Activated gamma-delta T cell treated with Interleukin-2 at 50 U/mL for 16 hours (primary cell): Measurements from ENCODE around the gene BRINP2.

Source experiments
- DNase-seq: peaks from one replicate; pipeline ENCODE4 v3.0.0-alpha.2; 2020

The BRINP2 gene

GRCh38 chr1:177171536-177172123 is 872 bp downstream of the BRINP2 start:
- no peak for DNase-seq

GRCh38 chr1:177172272-177172671 is 1.5 kb downstream of the BRINP2 start:
- no peak for DNase-seq

GRCh38 chr1:177172866-177173265 is 2.1 kb downstream of the BRINP2 start:
- DNase-seq: no peak

- no peak for DNase-seq
Measured at GRCh38 chr1:177173976-177174375, 3.2 kb downstream of the BRINP2 start.

- DNase-seq: no peak
Measured at GRCh38 chr1:177174921-177175634, 4.3 kb downstream of the BRINP2 start.

- DNase-seq: no peak
Measured at GRCh38 chr1:177181280-177181630, 10.5 kb downstream of the BRINP2 start.

GRCh38 chr1:177181631-177182291 is 11.0 kb downstream of the BRINP2 start:
- DNase-seq: no peak

GRCh38 chr1:177183836-177184235 is 13.1 kb downstream of the BRINP2 start:
- no peak for DNase-seq

- DNase-seq: no peak
Measured at GRCh38 chr1:177185209-177185608, 14.5 kb downstream of the BRINP2 start.

GRCh38 chr1:177186639-177187038 is 15.9 kb downstream of the BRINP2 start:
- DNase-seq: no peak

- no peak for DNase-seq
Measured at GRCh38 chr1:177190308-177190970, 19.7 kb downstream of the BRINP2 start.

- DNase-seq: no peak
Measured at GRCh38 chr1:177198243-177198642, 27.5 kb downstream of the BRINP2 start.

- DNase-seq: no peak
Measured at GRCh38 chr1:177200290-177200689, 29.5 kb downstream of the BRINP2 start.

- no peak for DNase-seq
Measured at GRCh38 chr1:177206831-177207355, 36.1 kb downstream of the BRINP2 start.

- no peak for DNase-seq
Measured at GRCh38 chr1:177208920-177209319, 38.2 kb downstream of the BRINP2 start.

- DNase-seq: no peak
Measured at GRCh38 chr1:177209357-177209756, 38.6 kb downstream of the BRINP2 start.

GRCh38 chr1:177210071-177210470 is 39.3 kb downstream of the BRINP2 start:
- no peak for DNase-seq

GRCh38 chr1:177211231-177211630 is 40.5 kb downstream of the BRINP2 start:
- no peak for DNase-seq

GRCh38 chr1:177216587-177217202 is 45.9 kb downstream of the BRINP2 start:
- no peak for DNase-seq

GRCh38 chr1:177219554-177220458 is 49.0 kb downstream of the BRINP2 start:
- DNase-seq: no peak

- no peak for DNase-seq
Measured at GRCh38 chr1:177223359-177223758, 52.6 kb downstream of the BRINP2 start.
